Chondrocyte (in vitro differentiated cells): ENCODE measurements around the gene ACKR1. TPM values are rescaled to one million over a fixed set of nuclear protein-coding genes. Genes with fewer than 3 reads are reported as not detected.

Source experiments
- DNase-seq: peaks from one replicate; pipeline ENCODE4 v3.0.0; 2021; ENCODE audit warnings: mixed read lengths, low spot score
- H3K27ac Mint-ChIP-seq: one replicate; pipeline ENCODE4 v1.8.0; 2021; ENCODE audit warnings: mild to moderate bottlenecking, moderate library complexity, mixed read lengths; ENCODE audit not compliant: unreplicated experiment
- H3K27me3 Mint-ChIP-seq: 2 replicates; pipeline ENCODE4 v1.8.0; 2021; ENCODE audit warnings: low read depth, mixed read lengths
- H3K36me3 Mint-ChIP-seq: 2 replicates; pipeline ENCODE4 v1.8.0; 2021; ENCODE audit warnings: low read depth, mixed read lengths
- H3K4me1 Mint-ChIP-seq: 2 replicates; pipeline ENCODE4 v1.8.0; 2021; ENCODE audit warnings: low read depth, mild to moderate bottlenecking, mixed read lengths
- H3K4me3 Mint-ChIP-seq: one replicate; pipeline ENCODE4 v1.8.0; 2021; ENCODE audit warnings: mild to moderate bottlenecking, moderate library complexity, mixed read lengths; ENCODE audit not compliant: unreplicated experiment
- H3K9me3 Mint-ChIP-seq: 2 replicates; pipeline ENCODE4 v1.8.0; 2021; ENCODE audit warnings: low read depth, mixed read lengths
- CTCF ChIP-seq: fragments of 200-600 bp; sonication (generic); IDR thresholded peaks from 2 replicates; pipeline ENCODE4 v1.5.0; 2021; ENCODE audit warnings: antibody characterized with exemption, mild to moderate bottlenecking, moderate library complexity
- total RNA-seq: library from RNA; stranded (reverse); gene quantifications from 3 replicates; pipeline ENCODE4 v1.2.1, GENCODE V29; 2021

ACKR1 gene
- total RNA-seq, 1 donor from 2014 or later, result not detected

GRCh38 chr1:159239551-159240220 is 35.0 kb downstream of the ACKR1 start:
- Mint-ChIP-seq H3K36me3 (no peaks in the 10 kb centered on the region), H3K4me1 (no peaks in the 10 kb centered on the region), H3K4me3 (no peak overlapping the region), H3K27ac (no peak overlapping the region), H3K27me3 (no peaks in the 10 kb centered on the region), H3K9me3 (peaks cover 23% of the 10 kb centered on the region)
- DNase-seq, result no peak
- no peak for TF ChIP-seq CTCF

GRCh38 chr1:159247266-159247665 is 42.6 kb downstream of the ACKR1 start:
- Mint-ChIP-seq H3K9me3 (peaks cover 39% of the 10 kb centered on the region), H3K27me3 (no peaks in the 10 kb centered on the region)
- TF ChIP-seq CTCF, result no peak

GRCh38 chr1:159248311-159248710 is 43.6 kb downstream of the ACKR1 start:
- H3K27ac Mint-ChIP-seq, result no peak overlapping the region
- H3K9me3 Mint-ChIP-seq, result peaks cover 31% of the 10 kb centered on the region

More at GRCh38 chr1:159247266-159247665, 42.6 kb downstream of the ACKR1 start:
- Mint-ChIP-seq H3K4me1 (no peaks in the 10 kb centered on the region), H3K4me3 (no peak overlapping the region), H3K27ac (no peak overlapping the region), H3K36me3 (no peaks in the 10 kb centered on the region)
- no peak for DNase-seq

GRCh38 chr1:159250638-159251216 is 46.1 kb downstream of the ACKR1 start:
- Mint-ChIP-seq H3K9me3 (peaks cover 30% of the 10 kb centered on the region), H3K27ac (no peak overlapping the region), H3K36me3 (no peaks in the 10 kb centered on the region), H3K27me3 (no peaks in the 10 kb centered on the region), H3K4me1 (no peaks in the 10 kb centered on the region), H3K4me3 (no peak overlapping the region)
- TF ChIP-seq CTCF, result no peak
- no peak for DNase-seq

More at GRCh38 chr1:159248311-159248710, 43.6 kb downstream of the ACKR1 start:
- TF ChIP-seq CTCF, result no peak
- Mint-ChIP-seq H3K4me3 (no peak overlapping the region), H3K36me3 (no peaks in the 10 kb centered on the region), H3K4me1 (no peaks in the 10 kb centered on the region), H3K27me3 (no peaks in the 10 kb centered on the region)
- DNase-seq, result no peak

Other genes with a start within 250 kb of the ACKR1 start
- 10.1 to 26.3 TPM (median 13.3 TPM) in 3 replicates for gene IFI16, start 195.0 kb upstream of the ACKR1 start, total RNA-seq
- gene AIM2, start 128.1 kb upstream of the ACKR1 start, total RNA-seq, result not detected in 3 replicates
- 0.15 to 0.35 TPM (median 0.22 TPM) in 3 replicates for gene CADM3, start 33.3 kb upstream of the ACKR1 start, total RNA-seq
- gene FCER1A, start 97.5 kb downstream of the ACKR1 start, total RNA-seq, result not detected in 3 replicates
- not detected in 3 replicates for gene OR10J4, start 227.3 kb downstream of the ACKR1 start, total RNA-seq
- gene OR10J1, start 234.8 kb downstream of the ACKR1 start, total RNA-seq, result not detected in 3 replicates